ENCODE data around the gene RRAGA.

- no peak for TF ChIP-seq ZFX (IDR thresholded peaks at IDR 0.05; ENCODE audit: borderline replicate concordance)
- TF ChIP-seq, protein P1, sequence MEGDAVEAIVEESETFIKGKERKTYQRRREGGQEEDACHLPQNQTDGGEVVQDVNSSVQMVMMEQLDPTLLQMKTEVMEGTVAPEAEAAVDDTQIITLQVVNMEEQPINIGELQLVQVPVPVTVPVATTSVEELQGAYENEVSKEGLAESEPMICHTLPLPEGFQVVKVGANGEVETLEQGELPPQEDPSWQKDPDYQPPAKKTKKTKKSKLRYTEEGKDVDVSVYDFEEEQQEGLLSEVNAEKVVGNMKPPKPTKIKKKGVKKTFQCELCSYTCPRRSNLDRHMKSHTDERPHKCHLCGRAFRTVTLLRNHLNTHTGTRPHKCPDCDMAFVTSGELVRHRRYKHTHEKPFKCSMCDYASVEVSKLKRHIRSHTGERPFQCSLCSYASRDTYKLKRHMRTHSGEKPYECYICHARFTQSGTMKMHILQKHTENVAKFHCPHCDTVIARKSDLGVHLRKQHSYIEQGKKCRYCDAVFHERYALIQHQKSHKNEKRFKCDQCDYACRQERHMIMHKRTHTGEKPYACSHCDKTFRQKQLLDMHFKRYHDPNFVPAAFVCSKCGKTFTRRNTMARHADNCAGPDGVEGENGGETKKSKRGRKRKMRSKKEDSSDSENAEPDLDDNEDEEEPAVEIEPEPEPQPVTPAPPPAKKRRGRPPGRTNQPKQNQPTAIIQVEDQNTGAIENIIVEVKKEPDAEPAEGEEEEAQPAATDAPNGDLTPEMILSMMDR (IDR thresholded peaks at IDR 0.05): no peak
These were observed 18.3 kb upstream of the RRAGA start for GRCh38 chr9:19030899-19031298.
